Stimulated activated CD4-positive, alpha-beta T cell treated with anti-CD3 and anti-CD28 coated beads, Interleukin-15, amount 100 ng/mL, for 48 hours (primary cell): Measurements from ENCODE around the gene LTK.

ENCODE experiments used
- DNase-seq, 2 donors: peaks; one replicate each; pipeline ENCODE4 v3.0.0-alpha.2; 2020; ENCODE audit warnings: low read depth in 2 of 2

LTK gene

DNA sequence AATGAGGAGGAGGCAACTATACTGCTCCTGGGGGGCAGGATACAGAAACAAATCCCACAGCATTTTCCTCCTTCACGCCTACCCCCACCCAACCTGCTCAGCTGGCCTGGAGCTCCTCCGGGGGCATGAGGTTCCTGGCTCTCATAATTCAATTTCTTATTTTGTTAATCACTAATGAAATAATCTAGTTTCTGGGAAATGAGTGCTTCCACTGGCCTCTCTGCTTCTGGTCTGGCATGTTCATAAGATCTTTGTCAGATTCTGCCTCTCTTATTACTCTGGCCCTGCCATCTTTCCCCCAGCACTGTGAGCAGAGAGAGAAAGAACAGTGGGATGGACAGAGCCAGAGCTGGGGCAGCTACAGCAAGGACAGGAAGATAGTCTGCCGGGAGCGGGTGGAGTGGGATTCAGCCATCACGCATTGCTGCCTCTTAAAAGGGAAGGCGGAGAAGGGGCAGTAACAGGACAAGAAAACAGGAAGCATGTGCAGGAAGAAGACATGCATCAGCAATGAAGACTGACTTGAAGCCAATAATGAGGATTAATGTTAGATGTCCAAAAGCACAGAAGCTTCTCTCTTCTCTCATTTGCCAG lies 16.8 kb upstream of the LTK start:
- no peak for DNase-seq

DNA sequence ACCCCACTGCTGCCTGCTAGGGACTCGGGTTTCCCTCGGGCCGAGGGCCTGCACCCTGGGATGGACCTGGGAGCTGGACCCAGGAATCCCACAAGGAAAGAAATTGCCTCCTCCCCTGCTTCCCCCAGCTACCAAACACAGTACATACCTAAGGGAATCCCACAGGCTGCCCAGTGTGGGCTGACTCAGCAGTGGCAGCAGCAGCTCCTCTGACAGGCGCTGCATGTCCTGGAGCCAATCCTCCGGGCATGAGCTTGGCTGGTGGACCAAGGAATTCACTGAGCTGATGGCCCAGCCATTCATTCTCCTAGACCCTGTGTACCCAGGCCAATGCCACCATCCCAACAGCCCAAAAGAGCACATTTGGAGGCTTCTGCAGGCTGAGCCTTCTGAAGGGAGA lies 9.5 kb upstream of the LTK start:
- DNase-seq, result no peak

DNA sequence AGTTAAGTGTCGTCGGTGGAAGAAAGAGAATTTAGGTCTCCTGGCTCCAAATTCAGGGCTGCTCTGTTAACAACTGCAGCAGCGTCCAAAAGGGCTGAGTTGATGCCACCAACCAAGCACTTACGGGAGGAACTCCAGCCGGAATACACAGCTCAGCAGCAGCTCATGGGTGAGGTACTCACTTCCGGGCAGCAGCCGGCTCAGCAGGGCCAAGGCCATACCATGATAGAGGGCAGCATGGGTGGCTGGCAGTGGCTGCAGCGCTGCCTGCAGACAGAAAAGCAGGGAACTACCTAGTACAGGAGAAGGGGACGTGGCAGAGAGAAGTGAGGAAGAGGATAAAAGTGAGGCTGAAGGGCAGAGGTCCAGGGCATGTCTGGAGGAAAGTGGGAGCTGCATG lies 8.0 kb upstream of the LTK start:
- DNase-seq, result no peak

DNA sequence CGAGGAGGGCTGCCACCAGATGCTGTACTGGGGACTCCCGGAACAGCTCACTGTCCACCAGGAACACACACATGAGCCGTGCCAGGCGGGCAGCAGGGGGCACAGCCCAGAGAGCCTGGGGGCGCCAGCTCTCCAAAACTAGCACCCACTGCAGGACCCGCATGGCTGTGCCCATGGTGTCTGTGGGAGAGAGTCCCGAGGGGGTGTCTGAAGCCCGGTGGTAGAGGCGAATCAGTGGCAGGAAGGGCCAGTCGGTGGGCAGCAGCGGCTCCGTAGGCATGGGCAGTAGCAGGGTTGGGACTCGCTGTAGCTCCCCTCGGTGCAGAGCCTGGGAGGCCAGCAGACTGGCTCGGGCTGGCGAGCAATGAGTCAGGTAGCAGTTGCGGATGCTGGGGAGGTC lies 7.0 kb upstream of the LTK start:
- DNase-seq, result no peak

DNA sequence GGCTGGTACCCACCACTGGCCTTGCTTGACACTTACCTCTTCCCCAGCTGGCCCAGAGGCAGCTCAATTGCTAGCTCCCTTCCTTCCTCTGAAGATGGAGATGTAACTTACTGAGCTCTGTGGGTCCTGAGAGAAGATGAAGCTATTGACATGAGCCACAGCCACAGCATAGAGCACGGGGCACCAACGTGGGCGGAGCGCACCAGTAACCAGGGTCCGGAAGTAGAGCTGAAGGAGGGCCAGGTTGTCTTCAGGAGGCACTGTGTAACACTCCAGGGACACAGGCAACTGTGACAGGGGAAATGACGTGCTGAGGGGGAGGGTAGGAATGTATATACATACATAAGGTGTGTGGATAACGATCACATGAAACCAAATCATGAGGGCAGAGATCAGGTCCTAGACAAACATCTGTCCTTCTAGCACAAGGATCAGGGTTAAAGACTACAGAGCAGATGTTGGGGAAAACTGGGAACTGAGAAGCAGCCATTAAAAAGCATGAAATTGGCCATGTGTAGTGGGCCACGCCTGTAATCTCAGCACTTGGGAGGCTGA lies 4.3 kb upstream of the LTK start:
- DNase-seq, result no peak

DNA sequence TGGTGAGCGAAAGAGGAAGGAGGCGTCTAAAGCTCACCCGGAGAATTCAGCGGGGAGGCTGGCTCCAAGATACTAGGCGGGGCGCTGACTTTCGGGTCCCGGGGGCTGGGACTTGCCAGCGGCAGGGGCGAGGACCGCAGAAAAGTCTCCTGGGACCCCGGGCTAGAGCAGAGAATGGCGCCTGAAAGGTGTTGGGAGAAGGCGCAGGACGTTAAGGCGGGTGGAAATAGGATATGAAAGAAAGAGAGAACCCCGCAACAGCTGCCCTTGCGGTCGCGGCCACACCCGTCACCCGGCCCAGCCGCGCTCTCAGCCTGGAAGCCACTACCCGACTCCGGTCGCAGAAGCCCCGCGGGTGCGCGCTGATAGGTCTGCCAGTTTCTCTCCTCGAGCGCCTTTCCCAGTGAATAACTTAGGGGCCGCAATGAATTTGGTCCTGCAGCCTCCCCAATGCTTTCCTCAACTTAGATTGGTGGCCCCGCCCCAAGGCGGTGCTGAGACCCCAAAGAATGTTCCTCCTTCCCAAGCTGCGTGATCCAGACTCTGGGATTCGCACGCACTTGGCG lies 604 bp downstream of the LTK start:
- DNase-seq, result no peak

DNA sequence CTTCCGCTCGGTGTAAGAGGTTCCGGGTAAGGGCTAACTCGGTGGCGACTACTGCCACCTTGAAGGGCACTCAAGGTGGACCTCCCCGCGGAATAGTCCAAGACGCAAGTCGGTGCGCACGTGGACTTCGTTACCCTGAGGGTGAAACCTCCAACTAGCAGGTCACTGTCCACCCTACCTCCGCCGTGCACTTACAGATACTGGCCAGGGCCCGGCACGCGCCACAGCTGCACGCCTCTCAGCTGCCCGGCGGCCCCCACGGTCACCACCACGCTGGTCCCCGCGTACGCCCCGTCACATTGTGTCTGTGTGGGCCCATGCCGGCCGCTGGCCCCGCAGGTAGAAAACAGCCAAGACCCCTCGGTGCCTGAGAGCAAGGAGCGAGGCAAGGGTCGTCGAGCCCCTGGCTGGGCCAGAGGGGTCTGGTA lies 1.1 kb downstream of the LTK start:
- no peak for DNase-seq

DNA sequence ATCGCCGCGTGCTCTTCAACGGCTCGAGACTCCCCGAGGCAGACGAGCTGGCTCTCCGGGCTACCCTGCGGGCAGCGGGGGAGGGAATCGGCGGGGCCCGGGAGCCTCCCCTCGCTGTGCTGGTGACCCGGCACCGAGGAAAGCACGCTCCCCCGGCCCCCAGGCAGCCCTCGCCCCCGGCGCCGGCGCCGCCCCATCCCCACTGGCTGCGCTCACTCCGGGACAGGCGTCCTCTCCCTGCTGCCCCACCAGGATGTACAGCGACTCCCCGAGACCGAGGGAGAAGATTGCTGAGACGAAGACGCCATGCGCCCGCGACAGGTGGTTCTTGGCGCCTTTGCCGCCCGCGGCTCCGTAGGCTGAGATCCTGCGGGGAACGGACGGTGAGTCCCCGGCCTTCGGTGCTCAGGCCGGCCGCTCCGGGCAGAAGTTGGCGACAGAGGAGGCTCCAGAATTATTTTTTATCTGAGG lies 1.7 kb downstream of the LTK start:
- DNase-seq, result no peak

DNA sequence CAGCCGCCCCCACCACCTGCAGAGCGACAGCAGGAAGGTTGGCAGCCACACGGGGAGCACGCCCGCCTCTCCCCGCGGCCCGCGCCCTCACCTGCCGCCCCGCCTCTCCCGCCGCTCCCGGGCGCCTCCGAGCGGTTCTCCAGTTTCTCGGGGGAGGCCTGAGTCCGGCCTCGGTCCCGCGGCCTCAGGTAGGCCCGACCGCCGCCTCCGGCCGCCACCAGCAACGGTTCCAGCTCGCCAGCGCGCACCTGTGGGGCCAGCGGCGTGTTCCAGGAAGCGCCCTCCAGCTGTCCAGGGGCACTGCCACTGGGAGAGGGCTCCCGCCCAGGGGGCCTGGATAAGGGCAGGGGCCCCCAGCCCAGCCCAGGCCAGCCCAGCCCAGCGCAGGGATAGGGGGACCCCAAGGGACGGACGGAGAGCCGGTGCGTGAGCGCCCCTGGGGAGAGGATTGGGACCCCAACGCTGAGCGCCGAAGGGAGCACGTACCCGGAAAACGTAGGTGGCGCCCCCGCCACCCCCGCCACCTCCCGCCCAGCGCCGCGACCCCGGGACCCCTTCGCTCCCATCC lies 2.2 kb downstream of the LTK start:
- DNase-seq, result no peak

DNA sequence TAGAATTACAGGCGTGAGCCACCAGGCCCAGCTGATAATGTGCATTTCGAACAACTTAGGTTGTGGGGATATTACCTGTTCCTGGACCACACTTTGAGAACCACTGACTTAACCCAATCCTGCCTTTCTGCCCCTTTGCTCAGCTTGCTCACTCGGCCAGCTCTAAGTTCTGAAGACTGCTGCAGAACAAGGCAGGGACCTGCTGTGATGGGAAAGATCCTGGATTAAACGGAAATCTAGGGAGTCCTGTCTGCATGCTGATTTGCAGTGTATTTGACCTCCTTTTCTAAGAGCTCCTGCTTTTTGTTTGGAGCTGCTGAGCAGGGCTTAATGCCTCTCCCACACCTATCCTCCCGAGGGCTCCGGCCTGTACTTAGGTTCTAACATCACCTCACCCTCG lies 2.9 kb downstream of the LTK start:
- DNase-seq, result no peak

DNA sequence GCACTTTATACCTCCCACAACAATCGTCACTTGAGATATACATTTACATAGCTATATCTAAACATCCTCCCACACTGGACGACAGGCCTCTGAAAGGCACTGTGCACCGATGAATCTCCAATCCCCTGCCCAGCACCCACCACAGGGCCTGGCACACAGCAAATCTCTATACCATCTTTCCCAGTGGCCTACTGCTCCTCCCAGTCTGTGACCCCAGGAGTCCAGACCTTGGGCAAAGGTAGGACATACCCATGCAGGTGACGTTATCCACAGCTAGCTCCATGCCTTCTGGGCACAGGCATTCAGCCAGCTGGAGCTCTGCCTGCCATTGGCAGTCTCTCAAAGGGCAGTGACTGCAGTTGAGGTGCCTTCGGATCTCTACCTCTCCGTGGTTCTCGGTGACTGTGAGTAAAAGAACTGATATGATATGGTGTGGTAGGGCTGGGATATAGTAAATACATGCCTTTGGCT lies 5.8 kb downstream of the LTK start:
- no peak for DNase-seq

DNA sequence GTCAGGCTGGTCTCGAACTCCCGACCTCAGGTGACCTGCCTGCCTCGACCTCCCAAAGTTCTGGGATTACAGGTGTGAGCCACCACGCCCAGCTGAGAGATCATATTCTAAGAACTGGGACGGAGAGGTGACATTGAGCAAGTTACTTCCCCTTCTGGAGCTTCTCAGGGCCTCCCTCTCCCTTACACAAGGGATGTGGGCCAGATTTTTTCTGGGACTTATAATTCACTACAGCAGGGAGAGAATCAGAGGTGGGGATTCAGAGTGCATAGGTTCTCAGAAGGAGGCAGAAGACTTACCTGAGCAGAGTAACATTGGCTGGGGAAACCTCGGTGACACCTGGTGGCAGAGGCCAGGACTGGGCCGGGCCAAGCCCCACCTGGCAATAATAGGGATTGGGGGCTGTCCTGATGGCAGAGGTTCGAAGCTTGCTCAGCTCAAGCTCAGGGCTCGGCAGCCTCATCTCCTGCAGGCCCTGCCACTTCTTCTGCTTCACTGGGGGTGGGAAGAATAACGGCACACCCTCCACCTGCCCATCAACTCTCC lies 6.8 kb downstream of the LTK start:
- DNase-seq, result no peak

DNA sequence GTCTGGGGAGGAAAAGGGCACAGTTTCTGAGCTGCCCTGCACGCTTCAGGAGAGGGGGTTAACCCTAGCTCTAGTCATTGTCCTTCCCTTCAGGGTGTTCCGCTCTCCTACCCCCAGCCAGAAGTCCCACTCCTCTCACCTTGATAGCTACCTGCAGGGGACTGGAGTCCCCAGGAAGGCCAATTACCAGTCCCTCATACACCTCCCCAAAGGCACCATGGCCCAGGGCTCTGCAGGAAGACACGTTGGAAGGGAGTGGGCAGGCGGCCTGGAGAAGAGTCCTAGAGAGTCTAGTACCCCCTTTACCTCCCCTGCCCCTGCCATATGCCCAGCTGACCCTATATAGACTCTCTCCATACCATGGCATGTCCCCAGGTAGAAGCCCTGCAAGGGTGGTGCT lies 7.9 kb downstream of the LTK start:
- DNase-seq, result no peak

DNA sequence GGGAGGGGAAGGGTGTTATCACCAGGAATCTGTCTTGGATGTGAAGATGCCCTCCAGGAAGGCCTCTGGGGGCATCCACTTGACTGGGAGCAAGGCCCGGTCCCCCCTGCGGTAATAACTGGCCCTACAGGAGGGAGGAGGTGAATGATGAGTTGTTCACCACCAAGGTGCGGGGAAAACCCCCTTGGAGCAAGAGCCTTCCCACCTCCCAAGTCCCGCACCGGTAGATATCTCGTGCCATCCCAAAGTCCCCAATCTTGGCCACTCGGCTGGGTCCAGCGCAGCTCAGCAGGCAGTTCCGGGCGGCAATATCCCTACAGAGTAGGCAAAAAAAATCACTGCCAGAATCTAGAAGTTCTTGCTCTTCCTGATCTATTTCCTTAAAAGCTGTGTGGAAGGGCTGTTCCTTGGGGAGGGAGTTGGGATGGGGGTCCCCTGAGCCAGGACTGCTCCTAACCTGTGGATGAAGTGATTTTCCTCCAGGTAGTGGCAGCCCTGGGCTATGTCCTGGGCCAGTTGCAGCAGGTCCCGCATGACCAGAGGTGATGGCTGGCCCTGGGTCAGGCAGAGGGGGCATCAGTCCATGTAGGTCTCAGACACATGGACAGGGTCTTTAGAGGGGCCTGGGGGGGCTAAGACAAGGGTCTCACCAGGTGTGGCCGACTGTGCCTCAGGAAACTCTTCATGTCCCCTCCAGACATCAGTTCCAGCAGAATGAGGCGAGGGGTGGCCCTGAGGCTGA lies 8.7 kb downstream of the LTK start:
- no peak for DNase-seq

DNA sequence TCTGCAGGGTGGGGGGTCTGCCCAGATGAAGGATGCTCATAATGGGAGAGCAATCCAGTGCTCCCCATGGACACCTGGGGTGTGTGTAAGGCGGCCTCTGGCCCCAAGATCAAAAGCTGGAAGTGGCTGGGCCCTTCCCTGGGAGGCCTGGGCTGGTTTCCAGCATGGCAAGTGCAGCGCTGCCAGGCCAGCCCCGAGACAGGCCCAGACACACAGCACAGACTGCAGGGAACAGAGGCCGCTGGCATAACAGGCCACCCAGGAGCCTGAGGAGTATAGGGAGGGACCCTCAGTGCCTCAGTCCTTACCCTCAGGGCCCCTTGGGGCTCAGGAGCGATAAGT lies 10.0 kb downstream of the LTK start:
- no peak for DNase-seq

DNA sequence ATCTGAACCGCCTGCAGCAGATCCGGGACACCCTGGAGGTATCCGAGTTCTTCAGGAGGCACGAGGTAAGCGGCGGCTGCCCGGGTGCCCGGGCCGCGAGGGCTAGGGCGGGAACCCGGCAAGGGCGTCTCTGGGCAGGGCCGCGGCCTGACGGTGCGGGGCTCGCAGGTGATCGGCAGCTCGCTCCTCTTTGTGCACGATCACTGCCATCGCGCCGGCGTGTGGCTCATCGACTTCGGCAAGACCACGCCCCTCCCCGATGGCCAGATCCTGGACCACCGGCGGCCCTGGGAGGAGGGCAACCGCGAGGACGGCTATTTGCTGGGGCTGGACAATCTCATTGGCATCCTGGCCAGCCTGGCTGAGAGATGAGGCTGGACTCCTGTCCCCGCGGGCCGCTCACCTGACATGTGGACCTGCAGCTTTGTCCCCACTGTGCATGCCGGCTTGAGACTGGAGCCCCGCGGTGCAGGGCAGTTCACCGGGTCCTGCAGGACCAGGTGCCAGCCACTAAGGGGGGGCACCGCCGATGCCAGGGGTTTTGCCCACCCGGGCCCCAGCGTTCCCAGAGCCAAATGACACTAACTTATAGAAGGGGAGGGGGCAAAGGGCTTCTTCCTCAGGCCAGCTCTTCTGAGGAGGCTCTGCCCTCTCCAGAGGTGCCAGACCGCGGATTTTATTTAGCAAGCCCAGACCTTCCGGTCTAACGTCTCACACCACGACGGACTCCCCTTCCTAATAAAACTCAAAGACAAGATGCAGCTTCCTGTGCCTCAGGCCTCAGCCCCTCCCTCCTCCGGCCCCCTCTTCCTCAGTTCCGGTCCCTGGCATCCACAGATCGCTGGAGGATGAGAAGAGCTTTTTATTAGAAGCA lies 10.6 kb downstream of the LTK start:
- DNase-seq, result no peak

DNA sequence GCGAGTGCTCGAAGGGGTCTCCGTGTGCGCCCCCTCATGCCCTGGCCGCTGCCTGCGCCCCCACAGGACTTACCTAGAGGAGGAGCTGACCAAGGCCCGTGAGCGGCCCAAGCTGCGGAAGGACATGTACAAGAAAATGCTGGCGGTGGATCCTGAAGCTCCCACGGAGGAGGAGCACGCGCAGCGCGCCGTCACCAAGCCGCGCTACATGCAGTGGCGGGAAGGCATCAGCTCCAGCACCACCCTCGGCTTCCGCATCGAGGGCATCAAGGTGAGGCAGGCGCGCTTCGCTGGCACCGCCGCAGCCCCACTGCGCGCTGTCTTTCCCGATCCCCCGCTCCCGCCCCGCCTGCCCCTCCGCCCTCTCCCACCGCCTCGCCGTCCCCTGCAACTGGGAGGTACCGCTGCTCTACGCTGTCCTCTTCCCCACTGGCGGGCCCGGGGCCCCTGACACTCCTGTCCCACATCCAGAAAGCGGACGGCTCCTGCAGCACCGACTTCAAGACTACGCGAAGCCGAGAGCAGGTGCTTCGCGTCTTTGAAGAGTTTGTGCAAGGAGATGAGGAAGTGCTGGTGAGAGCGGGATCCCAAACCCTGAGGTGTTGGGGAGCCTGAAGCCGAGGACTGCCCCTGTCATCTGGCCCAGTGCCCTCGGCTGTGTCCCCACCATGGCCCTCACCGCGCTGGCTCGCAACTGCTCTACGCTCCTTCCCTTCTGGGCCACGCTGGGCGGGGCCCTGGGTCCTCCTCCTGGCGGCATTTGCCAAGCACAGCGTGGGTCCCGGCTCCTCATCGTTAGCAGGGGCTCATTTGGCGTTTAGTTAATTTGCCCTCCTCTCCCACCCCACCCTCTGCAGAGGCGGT lies 11.5 kb downstream of the LTK start:
- peak in 1 of 2 donors; percentile 20 for DNase-seq

DNA sequence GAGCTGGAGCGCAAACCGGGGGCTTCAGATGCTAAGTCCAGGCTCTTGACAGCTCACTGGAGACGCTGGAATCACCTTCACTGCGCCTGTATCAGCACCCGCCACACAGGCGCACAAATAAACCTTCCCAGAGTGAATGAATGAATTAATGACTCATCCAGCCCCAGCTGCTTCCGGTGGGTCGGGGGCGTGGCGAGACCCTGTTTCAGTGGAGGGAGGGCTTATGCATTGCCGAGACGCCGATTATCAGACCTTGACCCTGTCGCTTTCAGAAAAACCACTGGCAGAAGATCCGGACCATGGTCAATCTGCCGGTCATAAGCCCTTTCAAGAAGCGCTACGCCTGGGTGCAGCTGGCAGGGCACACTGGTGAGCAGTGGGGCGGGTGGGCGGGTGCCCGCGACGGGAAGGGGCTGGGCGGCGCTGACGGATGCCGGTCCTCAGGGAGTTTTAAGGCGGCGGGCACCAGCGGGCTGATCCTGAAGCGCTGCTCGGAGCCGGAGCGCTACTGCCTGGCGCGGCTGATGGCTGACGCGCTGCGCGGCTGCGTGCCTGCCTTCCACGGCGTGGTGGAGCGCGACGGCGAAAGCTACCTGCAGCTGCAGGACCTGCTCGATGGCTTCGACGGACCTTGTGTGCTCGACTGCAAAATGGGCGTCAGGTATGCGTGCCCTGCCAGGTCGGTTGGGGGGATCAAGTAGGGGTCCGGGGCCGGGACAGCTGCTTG lies 12.3 kb downstream of the LTK start:
- peak in 1 of 2 donors; percentile 25 for DNase-seq

DNA sequence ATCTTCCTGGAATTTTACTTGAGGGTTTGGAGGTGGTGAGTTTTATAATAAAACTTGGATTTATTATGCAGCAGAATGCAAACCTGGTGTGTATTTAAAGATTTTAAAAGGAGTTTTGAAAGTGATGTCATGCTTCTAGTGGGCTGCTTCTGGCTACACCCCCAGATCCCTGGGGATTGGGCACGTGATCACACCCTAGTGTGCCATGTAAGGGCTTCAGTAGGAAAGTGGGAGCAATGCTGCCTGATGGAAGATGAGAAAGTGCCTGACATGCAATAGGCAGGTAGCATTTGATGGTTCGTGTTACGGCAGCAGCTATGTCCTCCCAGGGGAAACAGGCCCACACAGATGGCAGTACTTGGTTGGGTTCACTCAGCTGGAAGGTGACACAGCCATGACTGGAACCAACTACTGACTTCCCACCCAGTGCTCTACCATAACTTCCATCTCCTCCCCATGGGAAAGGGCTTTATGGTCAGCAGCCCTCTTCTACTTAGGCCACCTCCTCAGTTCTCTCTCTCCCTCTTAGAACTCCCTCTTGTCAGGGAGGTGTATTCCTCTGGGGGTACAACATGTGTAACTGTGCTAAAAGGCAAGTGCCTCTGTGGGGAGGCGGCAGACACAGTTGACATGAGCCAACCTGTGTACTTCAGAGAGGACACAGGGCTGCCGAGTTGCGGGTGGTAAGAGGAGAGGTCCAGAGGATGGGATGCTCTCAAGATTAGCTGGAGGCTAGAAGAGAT lies 14.3 kb downstream of the LTK start:
- no peak for DNase-seq
